Left renal cortex interstitium (tissue), 4 donors: Measurements from ENCODE around the gene RRH. TPM values are rescaled to one million over a fixed set of nuclear protein-coding genes. Genes with fewer than 3 reads are reported as not detected.
"Not testable (repeated sequence)": the region's sequence is repeated elsewhere in the genome, so short reads cannot be mapped to it uniquely, and the experiment has no call there.

ENCODE experiments used
- DNase-seq, 4 donors: peaks; one replicate each; pipeline ENCODE4 v3.0.0-alpha.2; 2013; ENCODE audit warnings: low read depth in 4 of 4, low spot score in 2 of 4, missing footprints in 1 of 4
- polyA plus RNA-seq, 4 donors: library from polyadenylated mRNA; unstranded; fragments of 120-200 nt; gene quantifications; one replicate each; pipeline ENCODE4 v1.2.1, GENCODE V29; 2013; ENCODE audit not compliant: insufficient read length in 4 of 4

RRH gene, protein sequence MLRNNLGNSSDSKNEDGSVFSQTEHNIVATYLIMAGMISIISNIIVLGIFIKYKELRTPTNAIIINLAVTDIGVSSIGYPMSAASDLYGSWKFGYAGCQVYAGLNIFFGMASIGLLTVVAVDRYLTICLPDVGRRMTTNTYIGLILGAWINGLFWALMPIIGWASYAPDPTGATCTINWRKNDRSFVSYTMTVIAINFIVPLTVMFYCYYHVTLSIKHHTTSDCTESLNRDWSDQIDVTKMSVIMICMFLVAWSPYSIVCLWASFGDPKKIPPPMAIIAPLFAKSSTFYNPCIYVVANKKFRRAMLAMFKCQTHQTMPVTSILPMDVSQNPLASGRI
- polyA plus RNA-seq: under 1 TPM; 0.31 to 0.82 (median 0.55) TPM

DNA sequence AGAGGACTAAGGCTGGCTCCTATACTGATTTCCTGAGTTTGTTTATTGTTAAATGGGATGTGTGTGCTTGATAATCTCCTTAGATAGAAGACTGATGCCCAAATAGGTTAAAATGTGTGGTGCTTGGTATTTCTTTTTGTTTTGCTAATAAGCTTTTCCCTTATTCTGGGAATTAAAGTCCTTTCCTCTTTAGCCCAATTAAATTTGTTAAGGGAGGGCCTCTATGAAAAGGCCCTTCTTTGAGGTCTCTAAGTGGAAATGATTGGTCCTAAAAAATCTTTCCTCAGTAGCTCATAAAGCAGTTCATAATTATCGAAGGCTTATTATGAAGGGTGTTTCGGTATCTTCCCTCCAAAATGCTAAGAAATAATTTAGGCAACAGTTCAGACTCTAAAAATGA lies at the start of gene RRH:
Gene RRH (plus strand): TSS at position 301 of the 400 bp plus-strand sequence. CDS start 56 bp downstream, at position 357.
- DNase-seq: no peak

DNA sequence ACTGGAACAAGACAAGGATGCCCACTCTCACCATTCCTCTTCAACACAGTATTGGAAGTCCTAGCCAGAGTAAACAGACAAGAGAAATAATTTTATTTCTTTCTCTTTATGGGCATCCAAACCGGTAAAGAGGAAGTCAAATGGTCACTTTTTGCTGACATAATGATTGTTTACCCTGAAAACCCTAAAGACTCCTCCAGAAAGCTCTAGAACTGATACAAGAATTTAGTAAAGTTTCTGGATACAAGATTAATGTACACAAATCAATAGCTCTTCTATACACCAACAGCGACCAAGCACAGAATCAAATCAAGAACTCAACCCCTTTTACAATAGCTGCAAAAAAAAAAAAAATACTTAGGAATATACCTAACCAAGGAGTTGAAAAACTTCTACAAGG lies 45.7 kb upstream of the RRH start:
- DNase-seq: not testable (repeated sequence)

DNA sequence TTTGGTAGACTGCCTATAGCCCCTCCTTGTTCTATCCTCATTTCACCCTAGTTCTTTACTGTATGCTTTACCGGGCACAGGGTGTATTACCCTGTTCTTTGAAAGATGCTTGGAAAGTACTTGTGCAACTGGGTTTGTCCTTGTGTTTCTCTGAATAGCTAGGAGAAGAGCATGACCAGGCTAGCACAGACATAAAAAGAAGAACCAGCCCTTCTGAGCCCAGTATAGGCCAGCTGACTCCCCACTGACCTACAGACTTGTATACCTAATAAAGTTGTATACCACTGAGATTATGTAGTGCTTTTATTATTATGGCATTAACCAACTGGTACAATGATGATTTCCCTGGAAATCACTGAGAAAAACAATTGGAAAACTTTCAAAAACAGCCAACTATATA lies 40.9 kb upstream of the RRH start:
- no peak for DNase-seq

DNA sequence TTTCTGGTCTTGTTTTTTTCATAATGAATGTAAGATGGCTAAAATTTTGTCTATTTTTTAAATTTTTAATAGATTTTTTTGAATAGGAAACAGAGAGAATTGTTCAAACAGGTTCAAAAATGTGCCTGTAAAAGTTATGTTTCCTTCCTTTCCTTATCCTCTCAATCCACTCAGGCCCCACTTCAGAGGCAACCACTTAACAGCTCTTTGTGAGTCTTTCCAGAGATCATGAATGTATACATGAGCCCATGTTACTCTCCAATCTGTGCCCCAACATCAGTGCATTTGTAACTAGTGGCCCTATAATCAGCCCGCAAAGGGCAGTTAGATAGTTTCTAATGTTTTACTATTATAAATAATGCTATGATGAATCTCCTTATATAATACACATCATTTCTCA lies 40.0 kb upstream of the RRH start:
- no peak for DNase-seq

DNA sequence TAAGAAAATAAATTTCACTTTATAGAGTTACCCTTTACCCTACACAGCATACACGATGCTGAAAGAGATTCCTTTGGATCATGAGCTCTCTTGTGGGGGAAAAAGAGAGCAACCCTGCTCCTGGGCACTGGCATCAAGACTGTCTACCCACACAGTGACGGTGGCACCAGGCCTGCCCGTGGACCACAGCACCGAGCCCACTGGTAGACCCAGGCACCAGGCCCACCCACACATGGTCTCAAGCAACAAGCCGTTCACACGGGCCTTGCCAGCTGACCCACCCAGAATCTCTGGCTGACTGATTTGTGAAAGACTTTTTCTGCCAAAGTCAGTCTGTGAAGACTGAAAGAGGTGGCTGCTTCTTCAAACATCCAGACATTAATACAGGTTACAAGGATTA lies 32.7 kb upstream of the RRH start:
- DNase-seq: no peak

DNA sequence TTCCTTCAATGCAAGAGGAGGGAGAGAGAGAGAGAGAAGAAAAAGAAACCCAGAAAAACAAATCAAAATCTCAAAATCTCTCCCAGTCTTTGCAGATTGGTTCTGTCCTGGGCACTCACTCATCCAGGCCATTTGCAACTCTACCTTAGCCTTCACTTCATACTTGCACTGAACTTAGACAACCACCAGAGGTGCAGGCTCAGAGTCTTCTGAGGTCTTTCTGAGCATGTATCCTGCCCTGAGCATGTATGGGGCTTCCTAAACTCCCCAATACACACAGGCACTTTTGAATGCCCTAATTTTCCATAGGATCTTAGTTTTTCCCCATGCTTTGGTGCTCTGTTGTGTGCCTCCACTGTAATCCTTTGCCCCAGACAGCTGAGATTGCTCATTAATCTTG lies 28.9 kb upstream of the RRH start:
- no peak for DNase-seq

DNA sequence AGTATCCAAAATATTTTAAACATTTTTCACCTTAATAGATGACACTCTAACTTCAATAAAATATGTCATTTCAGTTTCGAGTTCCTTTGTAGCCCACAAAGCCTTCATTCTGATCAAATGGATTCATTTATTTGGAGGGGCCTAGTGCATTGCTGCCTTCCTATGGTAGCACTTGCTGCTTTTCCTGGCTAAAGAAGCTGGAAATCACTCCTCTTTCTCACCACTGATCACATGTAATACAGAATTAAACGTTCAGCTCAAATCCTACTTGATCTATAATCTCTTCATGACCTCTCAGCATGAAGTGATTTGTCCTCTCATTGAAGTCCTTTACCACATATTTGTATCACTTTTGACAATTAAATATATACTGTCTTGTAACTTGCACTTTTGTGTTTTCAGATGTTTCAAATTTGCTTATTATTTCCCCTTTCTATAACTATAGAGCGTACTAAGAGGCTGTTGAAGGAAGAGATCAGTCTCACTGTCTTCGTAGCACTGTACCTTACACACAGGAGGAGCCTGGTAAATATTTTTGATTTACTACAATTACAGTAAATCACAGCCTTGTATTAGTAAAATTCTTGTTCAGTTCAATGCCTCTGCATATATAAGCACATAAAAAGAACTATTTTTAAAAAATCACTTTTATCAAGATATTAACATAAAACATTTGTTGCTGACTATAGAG lies 26.5 kb upstream of the RRH start:
- no peak for DNase-seq

DNA sequence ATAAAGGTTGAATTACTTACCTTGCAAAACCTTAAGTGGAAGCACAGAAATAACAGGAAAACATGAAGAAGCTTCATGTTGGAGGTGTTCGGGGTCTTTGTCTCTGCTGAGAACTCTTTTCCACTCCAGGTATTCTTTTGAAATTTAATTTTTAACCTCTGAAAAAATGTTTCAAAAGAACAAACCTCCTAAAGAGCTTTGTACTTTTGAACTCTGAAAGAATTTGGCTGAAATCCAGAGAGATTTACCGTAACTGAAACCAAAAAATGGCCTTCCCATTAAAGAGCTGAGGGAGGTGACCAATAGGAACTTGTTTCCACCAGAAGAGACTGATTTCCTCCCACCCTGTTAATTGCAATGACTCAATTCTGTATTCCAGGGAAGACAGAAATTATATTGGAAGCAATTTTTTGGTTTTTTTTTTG lies 25.9 kb upstream of the RRH start, which contains the start of gene CFI:
Gene CFI (minus strand): TSS at position 105 of the 425 bp plus-strand sequence. CDS start 28 bp downstream, at position 77.
- peak in 3 of 4 donors; percentile 31 to 65 (median 37) for DNase-seq

DNA sequence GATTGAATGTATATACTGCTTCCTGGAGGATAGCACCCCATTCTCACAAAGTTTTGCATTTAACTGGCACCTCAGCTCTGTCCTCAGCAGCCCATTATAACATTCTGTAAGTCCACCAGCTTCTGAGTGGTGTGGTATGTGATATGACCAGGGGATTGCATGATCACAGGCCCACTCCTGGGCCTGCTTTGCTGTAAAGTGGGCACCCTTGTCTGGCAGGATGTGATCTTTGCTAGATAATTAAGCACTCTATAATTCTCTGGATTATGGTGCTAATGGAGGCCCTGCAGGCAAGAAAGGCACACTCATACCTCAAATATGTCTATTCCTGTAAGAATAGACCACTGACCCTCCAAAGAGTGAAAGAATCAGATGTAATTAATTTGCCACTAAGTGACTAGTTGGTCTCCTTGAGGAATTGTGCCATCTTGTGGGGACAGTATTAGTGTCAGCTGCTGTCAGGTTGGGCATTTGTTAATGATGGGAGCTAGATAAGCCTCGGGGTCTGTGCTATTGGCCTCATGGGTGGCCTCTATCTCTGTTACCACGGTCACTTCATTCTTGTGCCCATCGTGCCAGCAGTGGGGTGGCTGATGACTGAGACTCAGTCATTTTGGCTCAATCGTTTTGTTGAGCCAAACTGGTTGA lies 23.7 kb upstream of the RRH start:
- no peak for DNase-seq

DNA sequence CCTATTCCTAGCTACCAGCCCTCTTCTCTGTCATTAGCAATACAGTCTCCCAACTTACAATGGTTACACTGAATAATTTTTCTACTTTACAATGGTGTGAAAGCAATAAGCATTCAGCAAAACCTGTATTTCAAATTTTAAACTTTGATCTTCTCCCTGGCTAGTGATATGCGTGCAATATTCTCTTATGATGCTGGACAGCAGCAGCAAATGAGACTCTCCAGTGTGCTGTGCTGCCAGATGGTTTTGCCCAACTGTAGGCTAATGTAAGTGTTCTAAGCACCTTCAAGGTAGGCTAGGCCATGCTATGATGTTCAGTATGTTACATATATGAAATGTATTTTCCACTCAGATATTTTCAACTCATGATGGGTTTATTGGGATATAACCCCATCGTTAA lies 18.1 kb upstream of the RRH start:
- no peak for DNase-seq

DNA sequence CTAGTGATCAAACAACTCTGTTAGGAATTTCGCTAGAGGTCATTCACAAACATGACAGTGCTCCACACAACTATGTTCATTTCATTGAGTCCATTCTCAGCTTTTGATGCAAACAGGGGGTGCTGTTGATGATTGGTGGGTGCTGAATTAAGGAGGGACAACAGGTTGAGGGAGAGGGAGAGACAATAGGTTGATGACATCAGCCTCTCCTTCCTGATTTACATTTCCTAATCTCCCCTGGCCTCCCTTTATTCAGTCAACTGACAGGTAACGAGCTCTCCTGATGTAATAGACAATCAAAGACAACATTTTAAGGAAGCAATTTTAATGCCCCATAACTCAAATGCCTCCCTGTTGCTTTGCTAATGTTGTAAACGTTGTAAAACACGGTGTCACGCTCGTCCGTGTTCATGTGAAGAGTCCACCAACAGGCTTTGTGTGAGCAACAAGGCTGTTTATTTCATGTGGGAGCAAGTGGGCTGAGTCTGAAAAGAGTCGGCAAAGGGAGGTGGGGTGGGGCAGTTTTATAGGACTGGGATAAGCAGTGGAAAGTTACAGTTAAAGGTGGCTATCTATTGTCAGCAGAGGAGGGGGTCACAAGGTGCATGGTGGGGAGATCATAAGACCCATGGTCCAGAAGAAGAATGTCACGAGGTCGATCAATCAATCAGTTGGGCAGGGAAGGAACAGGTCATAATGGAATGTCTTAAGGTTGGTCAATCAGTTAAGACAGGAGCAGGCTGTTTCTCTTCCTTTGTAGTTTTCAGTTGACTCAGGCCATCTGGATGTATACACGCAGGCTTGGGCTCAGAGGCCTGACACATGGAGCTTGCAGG lies 17.0 kb upstream of the RRH start:
- DNase-seq: no peak

DNA sequence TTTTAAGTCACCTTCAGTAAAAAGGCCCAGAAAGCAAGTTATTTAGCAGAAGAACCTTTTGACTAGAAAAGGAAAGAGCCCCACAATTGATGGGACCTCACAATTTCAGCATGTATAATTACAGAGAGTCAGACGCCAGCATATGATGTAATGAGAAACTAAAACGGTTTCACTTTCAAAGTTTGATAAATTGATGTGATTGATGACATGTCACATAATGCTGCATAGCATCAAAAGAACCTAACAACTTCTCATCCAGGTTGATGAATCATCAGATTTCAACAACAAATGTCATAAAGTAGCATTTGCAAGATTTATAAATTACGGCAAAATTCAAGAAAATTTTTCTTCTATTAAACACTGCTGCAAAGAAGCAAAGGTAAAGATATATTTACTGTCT lies 16.1 kb upstream of the RRH start:
- DNase-seq: no peak

DNA sequence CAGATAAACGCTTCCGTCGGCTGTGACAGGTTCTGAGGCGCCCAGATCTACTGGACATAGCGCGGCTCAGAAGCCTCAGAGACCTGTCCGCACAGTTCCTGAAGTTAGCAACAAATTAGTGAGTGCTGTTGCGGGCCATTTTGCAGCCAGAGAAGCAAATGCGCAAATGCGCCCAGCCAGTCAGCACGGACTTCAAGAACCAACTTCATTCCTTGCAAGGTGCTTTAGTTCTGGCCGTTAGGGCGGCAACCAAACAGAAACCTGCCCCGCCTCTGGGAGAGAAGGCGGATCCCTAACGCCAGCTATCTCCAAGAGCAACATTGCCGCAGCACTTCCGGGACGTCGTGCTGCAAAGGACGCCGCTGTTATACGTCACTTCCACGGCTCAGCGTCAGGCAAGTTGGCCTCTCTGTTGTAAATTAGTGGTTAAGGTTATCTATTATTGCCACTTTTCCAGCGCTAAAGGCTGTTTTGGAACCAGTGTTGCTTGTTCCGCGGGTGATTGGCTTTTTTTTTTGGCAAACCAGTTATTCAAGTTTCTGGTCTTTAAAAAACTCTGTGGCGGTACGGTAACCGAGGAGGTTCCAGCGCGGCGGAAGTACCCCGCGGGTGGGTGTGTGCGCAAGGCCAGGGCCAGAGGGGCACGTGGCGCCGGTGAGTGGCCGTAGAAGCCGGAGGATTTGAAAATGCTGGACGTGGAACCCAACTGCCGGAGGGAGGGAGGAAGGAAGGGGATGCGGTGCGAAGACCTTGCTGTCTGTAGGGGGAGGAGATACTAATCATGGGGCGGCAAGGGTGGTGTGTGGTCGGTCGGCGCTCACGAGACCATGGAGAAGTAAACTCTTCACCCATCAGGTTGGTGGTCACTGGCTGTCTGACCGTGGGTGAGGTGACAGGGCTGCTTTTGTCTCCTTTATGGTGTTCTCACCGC lies 12.4 kb upstream of the RRH start, which contains the start of gene GAR1:
Gene GAR1 (plus strand): TSS at position 612 of the 931 bp plus-strand sequence. CDS start 403 bp downstream, outside the sequence.
- peak; percentile 90 to 95 (median 91) for DNase-seq

DNA sequence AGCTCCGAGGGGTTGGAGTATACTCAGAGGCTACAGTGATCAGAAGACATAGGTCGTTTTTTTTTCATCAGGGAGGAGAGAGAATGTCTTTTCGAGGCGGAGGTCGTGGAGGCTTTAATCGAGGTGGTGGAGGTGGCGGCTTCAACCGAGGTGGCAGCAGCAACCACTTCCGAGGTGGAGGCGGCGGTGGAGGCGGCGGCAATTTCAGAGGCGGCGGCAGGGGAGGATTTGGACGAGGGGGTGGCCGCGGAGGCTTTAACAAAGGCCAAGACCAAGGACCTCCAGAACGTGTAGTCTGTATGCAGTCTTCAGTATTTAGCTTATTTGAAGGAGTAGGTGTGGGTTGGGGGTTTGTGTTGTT lies 11.7 kb upstream of the RRH start:
- no peak for DNase-seq

DNA sequence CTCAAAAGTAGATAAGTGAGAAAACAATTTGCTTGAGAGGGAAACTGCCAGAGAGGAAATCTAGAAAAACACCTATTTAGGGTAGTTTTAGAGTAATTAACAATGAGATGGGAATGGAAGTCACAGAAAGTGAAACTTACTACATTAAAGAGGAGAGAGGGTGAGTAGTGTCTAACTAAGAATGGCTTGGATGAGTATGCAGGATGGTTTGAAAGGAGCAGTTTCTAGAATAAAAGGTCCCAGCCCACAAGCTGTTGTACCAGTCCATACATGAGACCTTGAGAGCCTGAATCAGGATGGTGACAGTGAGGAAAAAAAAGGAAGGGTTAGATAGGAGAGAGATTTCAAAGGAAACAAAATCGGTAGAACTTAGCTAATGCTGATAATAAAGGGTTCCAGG lies 10.9 kb upstream of the RRH start:
- DNase-seq: no peak

DNA sequence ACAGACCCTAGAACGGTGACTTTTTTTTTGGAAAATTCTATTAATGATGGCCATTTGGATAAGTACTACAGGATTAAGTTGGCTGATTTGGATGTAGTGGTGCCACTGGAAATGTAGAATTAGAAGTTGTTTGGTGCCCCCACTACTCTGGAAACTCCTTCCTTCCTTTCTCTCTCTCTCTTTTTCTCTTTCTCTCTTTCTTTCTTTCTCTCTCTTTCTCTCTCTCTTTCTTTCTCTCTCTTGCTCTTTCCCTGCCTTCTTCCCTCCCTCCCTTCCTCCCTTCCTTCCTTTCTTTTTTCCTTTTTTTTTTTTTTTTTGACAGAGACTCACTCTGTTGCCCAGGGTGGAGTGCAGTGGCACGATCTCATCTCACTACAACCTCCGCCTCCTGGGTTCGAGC lies 9.5 kb upstream of the RRH start:
- DNase-seq: no peak

DNA sequence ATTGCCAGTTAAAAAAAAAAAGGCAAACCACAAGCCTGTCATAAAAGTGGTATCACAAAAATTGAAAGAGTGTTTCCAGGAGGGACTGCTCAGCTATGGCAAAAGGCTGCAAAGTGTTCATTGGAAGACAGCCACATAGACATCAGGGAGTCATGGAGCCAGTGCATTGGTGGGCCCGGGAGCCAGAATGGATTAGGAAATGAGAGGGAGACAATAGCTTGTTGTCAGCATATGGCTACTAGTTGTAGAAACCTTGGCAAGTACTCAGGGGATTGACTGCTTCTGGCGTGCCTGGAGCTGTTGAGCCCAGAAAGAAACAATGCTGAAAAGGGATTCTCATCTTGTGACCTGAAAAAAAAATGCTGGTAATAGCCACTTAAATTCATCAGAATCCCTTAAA lies 7.2 kb upstream of the RRH start:
- no peak for DNase-seq

DNA sequence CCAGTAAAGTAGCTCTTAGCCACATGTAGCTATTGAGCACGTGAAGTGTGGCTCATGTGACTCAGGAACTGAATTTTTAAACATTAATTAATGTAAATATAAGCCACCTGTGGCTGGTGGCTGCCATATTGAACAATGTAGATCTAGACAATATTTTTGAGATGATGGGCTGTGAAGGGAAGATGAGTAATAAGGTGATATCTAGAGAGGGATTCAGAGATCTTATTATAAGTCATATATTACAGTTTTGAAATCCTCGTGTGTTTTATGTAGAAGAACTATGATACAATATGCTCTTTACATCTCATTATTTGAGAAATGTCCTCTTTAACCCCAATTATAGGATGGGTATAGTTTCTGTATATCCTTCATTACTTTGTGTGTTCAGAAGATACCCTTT lies 6.6 kb upstream of the RRH start:
- DNase-seq: no peak

DNA sequence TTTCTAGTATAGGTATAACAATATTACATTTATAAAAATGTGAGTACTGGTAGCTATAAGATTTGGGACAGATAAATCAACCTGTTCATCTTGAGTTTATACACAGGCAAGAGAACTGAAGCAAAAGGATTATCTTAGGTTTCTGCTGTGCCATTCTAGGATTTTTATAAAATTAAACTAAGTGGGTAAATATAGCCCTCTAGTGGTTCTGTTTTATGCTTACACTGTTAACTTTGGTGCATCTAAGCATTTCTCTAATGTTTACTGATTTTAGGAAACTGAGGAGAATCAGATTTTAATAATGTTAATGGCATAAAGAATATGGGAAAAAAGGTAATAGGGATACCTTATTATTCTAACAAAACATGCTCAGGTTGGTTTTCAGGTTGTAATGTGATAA lies 1.1 kb upstream of the RRH start:
- no peak for DNase-seq

DNA sequence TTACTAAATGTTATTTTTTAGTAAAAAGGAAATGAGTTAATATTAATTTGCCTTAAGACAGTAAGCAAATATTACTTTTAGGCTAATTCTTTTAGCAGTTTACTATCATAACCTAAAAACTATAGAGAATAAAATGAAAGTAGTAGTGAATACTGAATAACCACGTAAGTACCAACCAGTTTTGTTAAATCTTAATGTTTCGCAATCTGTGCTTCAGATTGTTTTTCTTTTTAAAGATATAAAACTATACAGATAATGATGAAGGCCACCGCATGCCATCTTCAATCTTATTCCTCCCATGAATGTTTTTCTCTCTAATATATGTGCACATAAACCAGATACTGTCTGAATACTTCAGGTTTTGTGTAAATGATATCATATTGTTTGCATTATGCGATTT lies 6.0 kb downstream of the RRH start:
- no peak for DNase-seq
